Measurements from ENCODE around the gene PEX11G.

The PEX11G gene

GRCh38 chr19:7488736-7489353 is at the start of gene PEX11G:
Gene PEX11G, minus strand, starts transcription at chr19:7489035. Its CDS starts 25 bp downstream, at chr19:7489010.
- DNase-seq (ENCODE audit: low spot score), result peak; percentile 97

- DNase-seq (ENCODE audit: low spot score), result no peak
Measured at GRCh38 chr19:7535998-7536695, 47.3 kb upstream of the PEX11G start.

- peak; percentile 93 for DNase-seq (ENCODE audit: low spot score)
Measured at GRCh38 chr19:7535047-7535997, 46.5 kb upstream of the PEX11G start, which contains the start of gene PNPLA6. Gene PNPLA6, plus strand, starts transcription at chr19:7535717. Its CDS starts 72 bp downstream, at chr19:7535789.

GRCh38 chr19:7534531-7535046 is 45.8 kb upstream of the PEX11G start:
- DNase-seq (ENCODE audit: low spot score), result no peak

- DNase-seq (ENCODE audit: low spot score), result peak; percentile 74
Measured at GRCh38 chr19:7533925-7534480, 45.2 kb upstream of the PEX11G start.

GRCh38 chr19:7533281-7533885 is 44.5 kb upstream of the PEX11G start:
- no peak for DNase-seq (ENCODE audit: low spot score)

- DNase-seq (ENCODE audit: low spot score), result no peak
Measured at GRCh38 chr19:7529610-7530490, 41.0 kb upstream of the PEX11G start.

- no peak for DNase-seq (ENCODE audit: low spot score)
Measured at GRCh38 chr19:7529246-7529600, 40.4 kb upstream of the PEX11G start.

- DNase-seq (ENCODE audit: low spot score), result no peak
Measured at GRCh38 chr19:7528522-7529245, 39.8 kb upstream of the PEX11G start.

- no peak for DNase-seq (ENCODE audit: low spot score)
Measured at GRCh38 chr19:7528192-7528519, 39.3 kb upstream of the PEX11G start.

- DNase-seq (ENCODE audit: low spot score), result no peak
Measured at GRCh38 chr19:7527516-7528191, 38.8 kb upstream of the PEX11G start.

- DNase-seq (ENCODE audit: low spot score), result no peak
Measured at GRCh38 chr19:7526059-7526929, 37.5 kb upstream of the PEX11G start.

GRCh38 chr19:7524992-7525739 is 36.3 kb upstream of the PEX11G start:
- no peak for DNase-seq (ENCODE audit: low spot score)

GRCh38 chr19:7524523-7524922 is 35.7 kb upstream of the PEX11G start:
- DNase-seq (ENCODE audit: low spot score), result no peak

GRCh38 chr19:7522923-7523667 is 34.3 kb upstream of the PEX11G start:
- no peak for DNase-seq (ENCODE audit: low spot score)

GRCh38 chr19:7522072-7522922 is 33.5 kb upstream of the PEX11G start, which contains the start of gene MCOLN1:
Gene MCOLN1, plus strand, starts transcription at chr19:7522624. Its CDS starts 127 bp downstream, at chr19:7522751.
- DNase-seq (ENCODE audit: low spot score), result peak; percentile 100
